Endothelial cell of umbilical vein (primary cell): ENCODE data around the gene MCTP1. TPM values are rescaled to one million over a fixed set of nuclear protein-coding genes. Genes with fewer than 3 reads are reported as not detected.

Source experiments
- BruUV-seq: library from RNA; stranded (reverse); fragments of 400-500 nt; replicated peaks from 2 replicates; lab custom pipeline; 2021; lab: Mats Ljungman, UMichigan
- CTCF ChIA-PET: fragments of 300-600, 350-600 bp; sonication (Branson Sonifier 250); formaldehyde crosslinking; loops from one replicate; lab custom pipeline; 2021; ENCODE audit warnings: antibody characterized with exemption, inconsistent platforms; lab: Charles Lee
- POLR2A ChIA-PET: fragments of 300-600, 350-600 bp; sonication (Branson Sonifier 250); formaldehyde crosslinking; loops from one replicate; lab custom pipeline; 2021; ENCODE audit warnings: antibody characterized with exemption, inconsistent platforms; lab: Charles Lee
- DNase-seq: peaks from one replicate; pipeline ENCODE4 v3.0.0-alpha.2; 2011; ENCODE audit warnings: low read depth, low spot score
- FAIRE-seq: peaks from 2 replicates; lab custom pipeline; 2011; peaks lifted over from hg19 to GRCh38; lab: Jason Lieb, UNC
- H2AFZ ChIP-seq: 2 replicates; pipeline ENCODE4 v1.6.0; 2012; ENCODE audit warnings: low read depth, low read length, control low read depth, inconsistent platforms
- H3K27ac ChIP-seq: 2 replicates; pipeline ENCODE4 v1.5.1; 2011; ENCODE audit warnings: low read depth, mild to moderate bottlenecking, control low read depth, low read length, moderate library complexity; ENCODE audit not compliant: insufficient read depth
- H3K27me3 ChIP-seq, 2 experiments: 2 replicates each; pipeline versions ENCODE4 v1.6.0 to v1.6.1; 2011; ENCODE audit warnings: low read length in 2 of 2, mixed read lengths in 1 of 2; ENCODE audit not compliant: control insufficient read depth in 2 of 2, insufficient read depth in 2 of 2
- H3K36me3 ChIP-seq, 2 experiments: 2 replicates in 1 of 2; 3 replicates in 1 of 2; pipeline ENCODE4 v1.5.1; 2011; ENCODE audit warnings: low read length in 2 of 2, mild to moderate bottlenecking in 1 of 2, moderate library complexity in 1 of 2; ENCODE audit not compliant: control insufficient read depth in 2 of 2, insufficient read depth in 2 of 2; ENCODE audit errors: extremely low read depth in 1 of 2
- H3K4me1 ChIP-seq: 3 replicates; pipeline ENCODE4 v1.5.1; 2011; ENCODE audit warnings: mild to moderate bottlenecking, low read length; ENCODE audit not compliant: control insufficient read depth, insufficient read depth; ENCODE audit errors: extremely low read depth
- H3K4me2 ChIP-seq: 2 replicates; pipeline ENCODE4 v1.6.1; 2011; ENCODE audit warnings: low read length, control low read depth, mixed read lengths; ENCODE audit not compliant: insufficient read depth
- H3K4me3 ChIP-seq, 3 experiments: fragments of 200-600 bp in 1 of 3; sonication (generic), shearing (Covaris generic) in 1 of 3; replicated peaks in 1 of 3; 2 replicates each; pipeline ENCODE4 v1.5.1; 2011 to 2016; ENCODE audit warnings: control low read depth in 3 of 3, low read length in 3 of 3, mild to moderate bottlenecking in 2 of 3, inconsistent platforms in 1 of 3, low read depth in 1 of 3, moderate library complexity in 1 of 3; ENCODE audit not compliant: insufficient read depth in 1 of 3
- H3K79me2 ChIP-seq: 2 replicates; pipeline ENCODE4 v1.6.0; 2012; ENCODE audit warnings: low read length, inconsistent platforms; ENCODE audit not compliant: control insufficient read depth, insufficient read depth
- H3K9ac ChIP-seq: replicated peaks from 2 replicates; pipeline ENCODE3; 2011; ENCODE audit warnings: low read length, control low read depth; ENCODE audit not compliant: insufficient read depth; ENCODE audit errors: extremely low read depth
- H3K9me1 ChIP-seq: replicated peaks from 3 replicates; pipeline ENCODE4 v1.6.0; 2011; ENCODE audit warnings: mild to moderate bottlenecking, low read length; ENCODE audit not compliant: control insufficient read depth, insufficient read depth; ENCODE audit errors: extremely low read depth
- H3K9me3 ChIP-seq: replicated peaks from 2 replicates; pipeline ENCODE4 v1.5.1; 2012; ENCODE audit warnings: low read length, inconsistent platforms; ENCODE audit not compliant: control insufficient read depth, insufficient read depth
- H4K20me1 ChIP-seq: replicated peaks from 2 replicates; pipeline ENCODE3; 2011; ENCODE audit warnings: mild to moderate bottlenecking, low read length; ENCODE audit not compliant: control insufficient read depth, insufficient read depth; ENCODE audit errors: extremely low read depth
- EZH2 ChIP-seq: IDR thresholded peaks from 2 replicates; pipeline ENCODE4 v1.6.1; 2012; ENCODE audit warnings: borderline replicate concordance, low read depth, mild to moderate bottlenecking, moderate library complexity, low read length, inconsistent platforms; ENCODE audit not compliant: severe bottlenecking
- FOS ChIP-seq: IDR thresholded peaks from 2 replicates; pipeline ENCODE4 v1.6.1; 2011; ENCODE audit warnings: mild to moderate bottlenecking, low read length, moderate library complexity, borderline replicate concordance; ENCODE audit not compliant: insufficient read depth
- GATA2 ChIP-seq: IDR thresholded peaks from 2 replicates; pipeline ENCODE4 v1.7.0; 2011; ENCODE audit warnings: low read depth, mild to moderate bottlenecking, moderate library complexity, mixed read lengths, low read length; ENCODE audit not compliant: insufficient read length, insufficient read depth
- JUN ChIP-seq: IDR thresholded peaks from 2 replicates; pipeline ENCODE4 v1.6.1; 2011; ENCODE audit warnings: borderline replicate concordance, low read depth; ENCODE audit not compliant: insufficient read length, insufficient read depth
- MYC ChIP-seq: IDR thresholded peaks from one replicate; pipeline ENCODE4 v1.6.1; 2011; ENCODE audit warnings: mild to moderate bottlenecking, low read depth, low read length
- POLR2A ChIP-seq: IDR thresholded peaks from 2 replicates; pipeline ENCODE4 v1.6.1; 2012; ENCODE audit warnings: low read depth, mild to moderate bottlenecking, control low read depth, low read length
- POLR2AphosphoS5 ChIP-seq: IDR thresholded peaks from 2 replicates; pipeline ENCODE4 v1.6.1; 2012; ENCODE audit warnings: low read depth, mild to moderate bottlenecking, control low read depth, low read length, moderate library complexity; ENCODE audit not compliant: insufficient read depth
- dilution Hi-C: fragments of 300-500 bp; cut with MboI; formaldehyde crosslinking; loops from one replicate; pipeline ENCODE4 v1.15.0; 2019; ENCODE audit warnings: low sequenced_read_pairs; ENCODE audit not compliant: extremely low pct_ligation_motif_present
- intact Hi-C: fragments of 100-400 bp; cut with micrococcal nuclease; formaldehyde crosslinking; loops from one replicate; pipeline ENCODE4 v1.10.0; 2022
- polyA plus RNA-seq, 4 experiments: library from polyadenylated mRNA; depleted of rRNA in 3 of 4; stranded (reverse) in 3 of 4; unstranded in 1 of 4; fragments of >200 nt; gene quantifications; 2 replicates each; pipeline versions ENCODE4 v1.2.1 to v1.2.3, GENCODE V29; 2011 to 2012; ENCODE audit warnings: missing spikeins in 1 of 4
- total RNA-seq: library from RNA; stranded (reverse); gene quantifications from 2 replicates; pipeline ENCODE4 v1.2.3, GENCODE V29; 2021
- TF ChIP-seq, protein P1 (sequence below): IDR thresholded peaks from 2 replicates; pipeline ENCODE4 v1.6.1; 2011; ENCODE audit not compliant: insufficient read depth, insufficient read length
- TF ChIP-seq, protein P2 (sequence below), 2 donors: IDR thresholded peaks; 1 replicate in 1 of 2; 2 replicates in 1 of 2; pipeline ENCODE4 v1.5.1; 2011; ENCODE audit warnings: low read length in 2 of 2, mild to moderate bottlenecking in 2 of 2, moderate library complexity in 2 of 2, control low read depth in 1 of 2, inconsistent platforms in 1 of 2, low read depth in 1 of 2; ENCODE audit not compliant: insufficient read depth in 1 of 2; ENCODE audit errors: extremely low read depth in 1 of 2

MCTP1 gene
- total and polyA plus RNA-seq, 2 donors (not counting 3 experiments of a cell fraction or from before 2014, with no cell fraction given), result 79.3 to 203 TPM

DNA sequence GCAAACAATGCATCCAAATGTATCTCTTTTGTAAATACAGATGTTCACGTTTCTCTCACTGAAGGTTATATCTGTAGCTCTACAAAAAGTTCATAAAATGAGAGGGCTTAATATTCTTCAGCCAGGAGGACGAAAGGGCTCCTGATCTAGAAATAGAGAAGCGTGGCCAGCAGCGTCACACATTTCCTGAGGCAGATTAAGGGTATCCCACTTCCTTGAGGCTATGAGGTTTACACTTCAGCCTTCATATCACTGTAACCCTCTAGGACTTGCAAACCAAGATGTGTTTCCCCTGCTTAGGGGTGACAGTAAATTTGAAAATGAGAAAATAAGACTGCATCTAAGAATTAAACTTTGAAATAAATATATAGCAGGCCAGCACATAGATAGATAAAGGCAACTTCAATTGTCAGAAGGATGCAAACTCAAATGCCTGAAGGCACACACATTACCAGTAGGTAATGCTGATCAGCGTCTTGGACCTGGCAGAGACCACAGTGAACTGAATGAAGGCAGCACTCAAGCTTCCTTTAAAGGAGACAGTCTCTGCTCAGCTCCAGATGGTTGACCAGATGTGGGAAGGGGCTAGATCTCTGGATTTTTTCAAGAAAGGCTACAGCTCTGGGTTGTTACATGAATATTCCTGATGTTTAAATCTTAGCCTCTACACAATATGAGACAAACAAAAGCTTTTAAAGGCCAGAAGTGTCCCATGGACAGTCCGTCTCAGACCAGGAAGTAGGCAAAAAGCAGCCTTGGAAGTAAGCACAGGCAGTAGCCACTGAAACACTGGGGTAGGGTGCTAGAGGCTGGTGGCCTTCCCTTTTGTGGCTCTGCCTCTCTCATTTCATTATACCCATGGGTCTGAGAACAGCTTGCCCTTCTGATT, 197.7 kb downstream of the MCTP1 start:
- H3K4me2 ChIP-seq, result no peak overlapping the region
- H3K9ac ChIP-seq, result no peak overlapping the region
- no peaks in the 10 kb centered on the region for H3K79me2 ChIP-seq
- CTCF ChIA-PET, result interaction anchor here (1.0 kb wide), 1 partner anchor 88 kb away, joined by 3 read pairs; no protein-coding TSS in a partner anchor
- FAIRE-seq, result no peak
- H3K36me3 ChIP-seq, result no peaks in the 10 kb centered on the region
- TF ChIP-seq, protein P1, sequence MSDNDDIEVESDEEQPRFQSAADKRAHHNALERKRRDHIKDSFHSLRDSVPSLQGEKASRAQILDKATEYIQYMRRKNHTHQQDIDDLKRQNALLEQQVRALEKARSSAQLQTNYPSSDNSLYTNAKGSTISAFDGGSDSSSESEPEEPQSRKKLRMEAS, result no peak
- no peak for TF ChIP-seq MYC
- TF ChIP-seq JUN, result no peak
- no peak for TF ChIP-seq POLR2AphosphoS5
- no peak for TF ChIP-seq GATA2
- no peak for TF ChIP-seq EZH2
- TF ChIP-seq POLR2A, result no peak
- TF ChIP-seq, protein P2, sequence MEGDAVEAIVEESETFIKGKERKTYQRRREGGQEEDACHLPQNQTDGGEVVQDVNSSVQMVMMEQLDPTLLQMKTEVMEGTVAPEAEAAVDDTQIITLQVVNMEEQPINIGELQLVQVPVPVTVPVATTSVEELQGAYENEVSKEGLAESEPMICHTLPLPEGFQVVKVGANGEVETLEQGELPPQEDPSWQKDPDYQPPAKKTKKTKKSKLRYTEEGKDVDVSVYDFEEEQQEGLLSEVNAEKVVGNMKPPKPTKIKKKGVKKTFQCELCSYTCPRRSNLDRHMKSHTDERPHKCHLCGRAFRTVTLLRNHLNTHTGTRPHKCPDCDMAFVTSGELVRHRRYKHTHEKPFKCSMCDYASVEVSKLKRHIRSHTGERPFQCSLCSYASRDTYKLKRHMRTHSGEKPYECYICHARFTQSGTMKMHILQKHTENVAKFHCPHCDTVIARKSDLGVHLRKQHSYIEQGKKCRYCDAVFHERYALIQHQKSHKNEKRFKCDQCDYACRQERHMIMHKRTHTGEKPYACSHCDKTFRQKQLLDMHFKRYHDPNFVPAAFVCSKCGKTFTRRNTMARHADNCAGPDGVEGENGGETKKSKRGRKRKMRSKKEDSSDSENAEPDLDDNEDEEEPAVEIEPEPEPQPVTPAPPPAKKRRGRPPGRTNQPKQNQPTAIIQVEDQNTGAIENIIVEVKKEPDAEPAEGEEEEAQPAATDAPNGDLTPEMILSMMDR (IDR thresholded peaks at IDR 0.05; ENCODE audit: extremely low read depth in 1 of 2, insufficient read depth in 1 of 2, low read depth in 1 of 2, low read length in 2 of 2), result no peak
- TF ChIP-seq FOS, result no peak
- no peaks in the 10 kb centered on the region for H3K9me3 ChIP-seq
- POLR2A ChIA-PET, result no interaction called here
- no peak overlapping the region for H3K4me3 ChIP-seq
- intact Hi-C loops, result no loop called here
- H4K20me1 ChIP-seq, result no peaks in the 10 kb centered on the region
- no peak for DNase-seq
- H3K27me3 ChIP-seq, result no peaks in the 10 kb centered on the region
- H3K27ac ChIP-seq, result no peak overlapping the region
- BruUV-seq, result no TSS peak
- no peaks in the 10 kb centered on the region for H3K9me1 ChIP-seq
- dilution Hi-C loops, result no loop called here
- peaks cover 23% of the 10 kb centered on the region for H3K4me1 ChIP-seq
- H2AFZ ChIP-seq, result no peak overlapping the region
